Ovary (tissue), 10 donors: ENCODE results near the gene TESMIN. TPM values are rescaled to one million over a fixed set of nuclear protein-coding genes. Genes with fewer than 3 reads are reported as not detected.

Source experiments
- DNase-seq, 5 donors: peaks; one replicate each; pipeline ENCODE4 v3.0.0-alpha.2; 2019 to 2020
- H3K27ac ChIP-seq, 2 donors: fragments of 200-600 bp; one replicate each; pipeline versions ENCODE4 v1.5.1 to v1.8.0; 2019 to 2022
- H3K27me3 ChIP-seq: fragments of 200-600 bp; one replicate; pipeline ENCODE4 v1.8.0; 2022
- H3K36me3 ChIP-seq: fragments of 200-600 bp; sonication (generic); one replicate; pipeline ENCODE4 v1.5.1; 2019
- H3K4me1 ChIP-seq: one replicate; pipeline ENCODE4 v1.8.1; 2013; ENCODE audit warnings: mild to moderate bottlenecking, moderate library complexity; ENCODE audit not compliant: insufficient read depth
- H3K4me3 ChIP-seq: fragments of 200-600 bp; sonication (generic); one replicate; pipeline ENCODE4 v1.5.1; 2017
- H3K9me3 ChIP-seq, 2 donors: fragments of 200-600 bp in 1 of 2; sonication (generic) in 1 of 2; one replicate each; pipeline versions ENCODE4 v1.5.1 to v1.8.1; 2013 to 2019; ENCODE audit warnings: mild to moderate bottlenecking in 1 of 2, moderate library complexity in 1 of 2
- EP300 ChIP-seq: sonication (generic); formaldehyde crosslinking; IDR thresholded peaks from one replicate; pipeline ENCODE4 v1.6.1; 2017; ENCODE audit warnings: antibody characterized with exemption
- POLR2A ChIP-seq: fragments of 450-650 bp; IDR thresholded peaks from one replicate; pipeline ENCODE4 v1.6.1; 2017; ENCODE audit warnings: antibody characterized with exemption, mild to moderate bottlenecking, moderate library complexity
- WGBS, 3 donors: extraction: QIAGEN DNeasy Blood & Tissue Kit in 1 of 3; methylation state at CpG; one replicate each; pipeline versions ENCODE4 v1.1.5 to v1.1.7; 2013 to 2017; 5-methylcytosine and 5-hydroxymethylcytosine counted together
- intact Hi-C, 4 donors: fragments of 100-400 bp; cut with DNase I; formaldehyde crosslinking; loops; one replicate each; pipeline versions ENCODE4 v1.11.0 to v1.15.1; 2022 to 2023
- long read RNA-seq, 3 donors: library from polyadenylated mRNA in 2 of 3; unstranded in 2 of 3; transcript quantifications; one replicate each; pipeline ENCODE4 v2.0.0 and lab custom pipeline, GENCODE V29; 2021 to 2026
- polyA plus RNA-seq, 2 donors: library from polyadenylated mRNA; stranded (reverse); fragments of 200-250 nt in 1 of 2; fragments of 350-450 nt in 1 of 2; fragmentation: Illumina TruSeq in 1 of 2; extraction: RNeasy Lipid Tissue Mini Kit (QIAGEN cat#74804) in 1 of 2; gene quantifications; one replicate each; pipeline ENCODE4 v1.2.3, GENCODE V29; 2013 to 2014
- total RNA-seq, 7 donors: library from RNA; depleted of rRNA in 2 of 7; stranded (reverse); fragments of >200 nt in 2 of 7; fragmentation: NEBNext Ultra II Directional in 3 of 7; extraction: Animal tissue kit (Norgen Biotek cat#: 25700) in 3 of 7; gene quantifications; one replicate each; pipeline versions ENCODE4 v1.1.0 to v1.2.4, GENCODE V29; 2016 to 2023
- TF ChIP-seq, protein P1 (sequence below), 3 donors: fragments of 450-650 bp in 2 of 3; fragments of 200-600 bp in 1 of 3; IDR thresholded peaks; one replicate each; pipeline versions ENCODE4 v1.5.1 to v1.8.0; 2016 to 2022; ENCODE audit warnings: antibody characterized with exemption in 3 of 3, mild to moderate bottlenecking in 1 of 3
- donor health status: DM: no; HTN: no; CAD: no; lungs with moderate emphysema.
- donor health status: DM: no; HTN: no; CAD: no.
- donor health status: Bipolar disorder and iron deficiency.
- donor health status: DM: yes; HTN: yes; CAD: no.
- donor health status: DM: no; HTN: no; CAD: no.
- donor health status: DM: yes; HTN: yes; CAD: no.

The TESMIN gene, protein sequence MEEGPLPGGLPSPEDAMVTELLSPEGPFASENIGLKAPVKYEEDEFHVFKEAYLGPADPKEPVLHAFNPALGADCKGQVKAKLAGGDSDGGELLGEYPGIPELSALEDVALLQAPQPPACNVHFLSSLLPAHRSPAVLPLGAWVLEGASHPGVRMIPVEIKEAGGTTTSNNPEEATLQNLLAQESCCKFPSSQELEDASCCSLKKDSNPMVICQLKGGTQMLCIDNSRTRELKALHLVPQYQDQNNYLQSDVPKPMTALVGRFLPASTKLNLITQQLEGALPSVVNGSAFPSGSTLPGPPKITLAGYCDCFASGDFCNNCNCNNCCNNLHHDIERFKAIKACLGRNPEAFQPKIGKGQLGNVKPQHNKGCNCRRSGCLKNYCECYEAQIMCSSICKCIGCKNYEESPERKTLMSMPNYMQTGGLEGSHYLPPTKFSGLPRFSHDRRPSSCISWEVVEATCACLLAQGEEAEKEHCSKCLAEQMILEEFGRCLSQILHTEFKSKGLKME
- total RNA-seq (1 to 10 TPM; 1.5 to 4.1 (median 1.9) TPM), polyA plus RNA-seq (1 to 10 TPM; 1.1 to 1.6 TPM)
- long read RNA-seq, donor 1, partial matches to known transcripts = 1 of 2 reads
- long read RNA-seq, donor 1, other reads (novel, unspliced or antisense) = 0 of 2 reads
- long read RNA-seq, donor 2, transcript TESMIN-201 (10 exons, 2,579 nt) = major isoform, 10 of 17 reads
- long read RNA-seq, donor 2, partial matches to known transcripts = 6 of 17 reads
- long read RNA-seq, donor 2, other reads (novel, unspliced or antisense) = 0 of 17 reads
- long read RNA-seq, donor 3, partial matches to known transcripts = 1 of 2 reads
- long read RNA-seq, donor 3, other reads (novel, unspliced or antisense) = 0 of 2 reads

DNA sequence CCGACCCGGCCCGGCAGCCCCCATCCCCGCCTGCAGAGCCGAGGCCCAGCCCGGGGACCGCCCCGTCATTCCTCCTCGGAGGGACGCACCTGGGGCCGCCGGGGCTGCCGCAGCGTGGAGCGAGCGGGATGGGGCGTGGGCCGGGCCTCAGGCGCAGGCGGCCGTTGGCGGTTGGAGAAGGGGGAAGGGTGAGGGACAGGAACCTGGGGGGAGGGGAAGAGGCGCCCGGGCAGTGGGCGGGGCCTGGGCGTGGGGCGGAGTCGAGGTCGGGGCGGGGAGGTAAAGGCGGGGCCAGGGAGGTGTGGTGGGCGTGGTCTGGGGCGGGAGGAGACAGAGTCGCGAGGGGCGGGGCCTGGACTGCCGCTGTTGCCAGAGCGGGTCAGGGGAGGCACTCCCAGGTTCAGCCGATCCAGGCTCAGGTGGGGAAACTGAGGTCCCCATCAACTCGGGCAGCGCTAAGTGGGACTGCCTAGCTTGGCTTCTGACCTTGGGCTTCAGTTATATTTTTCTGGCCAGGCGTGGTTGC is at the start of gene TESMIN:
Gene TESMIN (minus strand): TSS at position 190 of the 526 bp plus-strand sequence. CDS start 860 bp downstream, outside the sequence.
- TF ChIP-seq POLR2A = no peak
- TF ChIP-seq, protein P1, sequence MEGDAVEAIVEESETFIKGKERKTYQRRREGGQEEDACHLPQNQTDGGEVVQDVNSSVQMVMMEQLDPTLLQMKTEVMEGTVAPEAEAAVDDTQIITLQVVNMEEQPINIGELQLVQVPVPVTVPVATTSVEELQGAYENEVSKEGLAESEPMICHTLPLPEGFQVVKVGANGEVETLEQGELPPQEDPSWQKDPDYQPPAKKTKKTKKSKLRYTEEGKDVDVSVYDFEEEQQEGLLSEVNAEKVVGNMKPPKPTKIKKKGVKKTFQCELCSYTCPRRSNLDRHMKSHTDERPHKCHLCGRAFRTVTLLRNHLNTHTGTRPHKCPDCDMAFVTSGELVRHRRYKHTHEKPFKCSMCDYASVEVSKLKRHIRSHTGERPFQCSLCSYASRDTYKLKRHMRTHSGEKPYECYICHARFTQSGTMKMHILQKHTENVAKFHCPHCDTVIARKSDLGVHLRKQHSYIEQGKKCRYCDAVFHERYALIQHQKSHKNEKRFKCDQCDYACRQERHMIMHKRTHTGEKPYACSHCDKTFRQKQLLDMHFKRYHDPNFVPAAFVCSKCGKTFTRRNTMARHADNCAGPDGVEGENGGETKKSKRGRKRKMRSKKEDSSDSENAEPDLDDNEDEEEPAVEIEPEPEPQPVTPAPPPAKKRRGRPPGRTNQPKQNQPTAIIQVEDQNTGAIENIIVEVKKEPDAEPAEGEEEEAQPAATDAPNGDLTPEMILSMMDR (IDR thresholded peaks at IDR 0.05) = no peak
- TF ChIP-seq EP300 = no peak
- no peaks in the 10 kb centered on the region for H3K36me3 ChIP-seq
- WGBS, 3 donors = 1 to 4% (median 1%) methylated on average over 27 to 42 of the region's 42 CpGs
- intact Hi-C loops = no loop called here
- H3K27ac ChIP-seq = no peak within 1 kb of the TSS
- H3K27me3 ChIP-seq = no peaks in the 10 kb centered on the region
- peak within 1 kb of the TSS; percentile 44 for H3K4me3 ChIP-seq
- peak; percentile 89 to 96 (median 92) for DNase-seq
- H3K4me1 ChIP-seq = no peaks in the 10 kb centered on the region
- no peaks in the 10 kb centered on the region for H3K9me3 ChIP-seq

DNA sequence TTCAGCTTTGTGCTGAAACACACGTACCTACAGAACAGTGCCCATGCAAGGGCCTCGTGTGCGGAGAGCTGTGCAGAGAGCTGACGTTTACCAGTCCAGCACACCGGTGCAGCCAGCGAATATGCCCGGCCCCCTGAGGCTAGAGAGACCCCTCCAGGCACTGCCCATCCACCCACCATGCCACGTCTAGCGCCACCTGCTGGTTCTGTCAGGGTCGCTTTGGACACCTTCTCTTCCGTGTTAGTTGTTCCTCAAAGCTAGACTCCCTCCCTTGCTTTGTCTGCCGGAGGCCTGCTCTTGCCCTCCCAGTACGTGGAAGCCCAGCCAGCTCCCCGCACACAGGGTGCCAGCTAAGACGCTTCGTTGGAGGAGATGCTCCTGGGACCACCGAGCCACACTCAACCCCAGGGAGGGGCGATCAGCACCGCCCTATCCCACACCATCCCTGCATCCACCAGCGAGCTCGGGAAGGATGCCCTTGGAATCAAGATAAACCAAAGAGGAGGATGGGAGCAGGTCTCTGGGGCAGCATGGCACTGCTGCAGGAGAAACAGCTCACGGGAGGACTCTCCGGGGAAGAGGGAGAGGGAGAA is 47.0 kb upstream of the TESMIN start:
- DNase-seq = peak in 2 of 5 donors; percentile 42 to 54
- H3K4me3 ChIP-seq = no peak overlapping the region
- intact Hi-C loops = no loop called here
- no peaks in the 10 kb centered on the region for H3K9me3 ChIP-seq
- H3K27ac ChIP-seq = no peak overlapping the region
- no peaks in the 10 kb centered on the region for H3K4me1 ChIP-seq
- H3K36me3 ChIP-seq = no peaks in the 10 kb centered on the region
- TF ChIP-seq, protein P1 (IDR thresholded peaks at IDR 0.05) = peak in 1 of 3 donors; percentile 12
- TF ChIP-seq POLR2A (no peak), EP300 (no peak)
- no peaks in the 10 kb centered on the region for H3K27me3 ChIP-seq
- WGBS, 3 donors = 61 to 73% (median 61%) methylated on average over 23 of the region's 23 CpGs

DNA sequence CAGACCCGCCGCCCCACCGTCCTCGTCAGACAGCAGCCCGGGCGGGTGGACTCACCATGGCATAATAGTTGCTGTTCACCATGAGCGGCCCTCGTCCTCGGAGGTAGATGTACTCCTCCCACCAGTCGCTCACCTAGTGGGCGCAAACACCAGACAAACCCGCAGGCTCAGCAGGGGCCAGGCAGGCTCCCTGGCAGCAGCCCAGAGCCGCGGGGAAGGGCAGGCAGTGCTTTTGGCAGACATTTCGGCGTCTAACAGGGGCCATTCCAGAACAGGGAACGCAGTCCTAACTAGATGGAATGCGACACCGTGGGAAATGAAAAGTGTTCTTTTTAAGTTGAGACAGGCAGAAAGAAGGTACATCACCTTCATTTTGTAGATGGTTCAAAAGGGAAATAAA is 45.5 kb upstream of the TESMIN start:
- Histone ChIP-seq H3K4me3 (no peak overlapping the region), H3K27ac (no peak overlapping the region), H3K36me3 (no peaks in the 10 kb centered on the region), H3K4me1 (no peaks in the 10 kb centered on the region), H3K9me3 (no peaks in the 10 kb centered on the region), H3K27me3 (no peaks in the 10 kb centered on the region)
- intact Hi-C loops = no loop called here
- no peak for DNase-seq
- TF ChIP-seq, protein P1 (IDR thresholded peaks at IDR 0.05) = no peak
- TF ChIP-seq EP300 = no peak
- TF ChIP-seq POLR2A = no peak
- 80 to 85% (median 82%) methylated on average over 19 of the region's 19 CpGs for WGBS, 3 donors

DNA sequence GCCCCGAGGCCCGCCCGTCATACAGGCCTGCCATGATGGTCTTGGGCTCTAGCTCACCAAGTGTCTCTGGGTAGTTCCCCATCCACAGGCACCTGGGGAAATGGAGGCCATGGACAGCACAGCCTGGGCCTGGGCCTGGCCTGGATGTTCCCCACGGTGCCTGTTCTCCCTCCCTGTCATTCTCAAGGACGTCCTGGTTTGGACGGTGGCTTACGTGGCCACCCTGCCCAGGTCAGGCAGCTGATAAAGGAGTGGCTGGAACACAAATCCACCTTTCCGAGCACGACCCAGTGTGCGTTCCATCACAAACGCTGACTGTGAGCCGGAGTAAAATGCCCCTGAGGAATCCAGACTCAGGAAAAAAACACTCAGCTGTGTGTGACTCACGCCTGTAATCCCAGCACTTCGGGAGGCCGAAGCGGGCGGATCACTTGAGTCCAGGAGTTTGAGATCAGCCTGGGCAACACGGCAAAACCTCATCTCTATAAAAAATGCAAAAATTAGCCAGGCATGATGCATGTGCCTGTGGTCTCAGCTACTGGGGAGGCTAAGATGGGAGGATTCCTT is 41.2 kb upstream of the TESMIN start:
- Histone ChIP-seq H3K36me3 (no peaks in the 10 kb centered on the region), H3K27ac (no peak overlapping the region)

More for the DNA sequence above, 41.2 kb upstream of the TESMIN start:
- TF ChIP-seq POLR2A (no peak), EP300 (no peak)
- TF ChIP-seq, protein P1 (IDR thresholded peaks at IDR 0.05) = no peak
- DNase-seq = no peak
- intact Hi-C loops = no loop called here
- no peak overlapping the region for H3K4me3 ChIP-seq
- WGBS, 3 donors = 91 to 93% (median 93%) methylated on average over 18 of the region's 18 CpGs
- H3K4me1 ChIP-seq = no peaks in the 10 kb centered on the region
- H3K27me3 ChIP-seq = no peaks in the 10 kb centered on the region
- H3K9me3 ChIP-seq = no peaks in the 10 kb centered on the region
